GM12878 (cell line): Measurements from ENCODE around the gene GAP43. TPM values are rescaled to one million over a fixed set of nuclear protein-coding genes. Genes with fewer than 3 reads are reported as not detected.

Experiments
- ATAC-seq: fragments of 200-7000 bp; cut with Tn5 transposase; 3 replicates; pipeline ENCODE4 v1.9.1; 2020; ENCODE audit warnings: mild to moderate bottlenecking, moderate library complexity
- BruUV-seq: library from RNA; stranded (reverse); fragments of 400-500 nt; replicated peaks from 2 replicates; lab custom pipeline; 2021; lab: Mats Ljungman, UMichigan
- CTCF ChIA-PET: fragments of 300-600 bp; sonication (Branson Sonifier 250); formaldehyde crosslinking; extraction: SDS; loops from one replicate; lab custom pipeline; 2021; ENCODE audit warnings: inconsistent platforms; lab: Yijun Ruan, JAX
- POLR2A ChIA-PET: fragments of 350-600 bp; formaldehyde crosslinking; extraction: SDS; loops from one replicate; lab custom pipeline; 2021; ENCODE audit warnings: inconsistent platforms; lab: Charles Lee
- RAD21 ChIA-PET: fragments of 300-600 bp; sonication (Branson Sonifier 250); formaldehyde crosslinking; loops from one replicate; lab custom pipeline; 2023; ENCODE audit warnings: antibody characterized with exemption; ENCODE audit not compliant: unreplicated experiment; lab: Charles Lee
- SMC1A ChIA-PET: fragments of 300-600 bp; sonication (Branson Sonifier 250); formaldehyde crosslinking; loops from one replicate; lab custom pipeline; 2023; ENCODE audit not compliant: unreplicated experiment, uncharacterized antibody; lab: Charles Lee
- DNase-seq: peaks from one replicate; pipeline ENCODE4 v3.0.0-alpha.2; 2011; ENCODE audit warnings: low read depth, low spot score
- FAIRE-seq: peaks from 3 replicates; lab custom pipeline; 2011; peaks lifted over from hg19 to GRCh38; lab: Jason Lieb, UNC
- H2AFZ ChIP-seq: 2 replicates; pipeline ENCODE4 v1.6.0; 2011; ENCODE audit warnings: low read depth, low read length, control low read depth; ENCODE audit not compliant: control insufficient read depth
- H3K27ac ChIP-seq: 2 replicates; pipeline ENCODE4 v1.5.1; 2011; ENCODE audit warnings: control low read depth; ENCODE audit not compliant: control insufficient read depth, insufficient read depth
- H3K27me3 ChIP-seq, 2 experiments: replicated peaks in 1 of 2; 2 replicates each; pipeline versions ENCODE4 v1.6.0 to v1.6.1; 2011; ENCODE audit warnings: low read length in 1 of 2; ENCODE audit not compliant: control insufficient read depth in 2 of 2, insufficient read depth in 2 of 2
- H3K36me3 ChIP-seq, 2 experiments: 2 replicates each; pipeline ENCODE4 v1.5.1; 2011; ENCODE audit warnings: low read length in 1 of 2; ENCODE audit not compliant: control insufficient read depth in 2 of 2, insufficient read depth in 2 of 2
- H3K4me1 ChIP-seq: 2 replicates; pipeline ENCODE4 v1.6.1; 2011; ENCODE audit warnings: mild to moderate bottlenecking, low read length, moderate library complexity, mixed read lengths; ENCODE audit not compliant: control insufficient read depth, insufficient read depth
- H3K4me2 ChIP-seq: 2 replicates; pipeline ENCODE4 v1.6.0; 2011; ENCODE audit warnings: control low read depth; ENCODE audit not compliant: control insufficient read depth, insufficient read depth
- H3K4me3 ChIP-seq: fragments of 200-600 bp; sonication (generic); 2 replicates; pipeline ENCODE4 v1.5.1; 2016
- H3K79me2 ChIP-seq: 2 replicates; pipeline ENCODE4 v1.6.0; 2011; ENCODE audit warnings: low read length; ENCODE audit not compliant: control insufficient read depth, insufficient read depth
- H3K9ac ChIP-seq: 2 replicates; pipeline ENCODE4 v1.8.0; 2011; ENCODE audit warnings: low read length, control low read depth, mixed read lengths; ENCODE audit not compliant: control insufficient read depth, insufficient read depth
- H3K9me3 ChIP-seq: replicated peaks from 3 replicates; pipeline ENCODE4 v1.5.1; 2011; ENCODE audit warnings: mild to moderate bottlenecking, low read length; ENCODE audit not compliant: control insufficient read depth, insufficient read depth
- H4K20me1 ChIP-seq: 2 replicates; pipeline ENCODE4 v1.6.0; 2011; ENCODE audit not compliant: control insufficient read depth, insufficient read depth
- ATF2 ChIP-seq: IDR thresholded peaks from 2 replicates; pipeline ENCODE4 v1.6.1; 2012; ENCODE audit warnings: low read length, inconsistent platforms
- ZBTB40 ChIP-seq: fragments of 450-650 bp; IDR thresholded peaks from 2 replicates; pipeline ENCODE4 v1.6.1; 2016; ENCODE audit warnings: mild to moderate bottlenecking, moderate library complexity, borderline replicate concordance
- WGBS: methylation state at CpG from one replicate; pipeline ENCODE4 v1.1.6; 2016; ENCODE audit warnings: low lambda C conversion rate; ENCODE audit not compliant: insufficient replicate concordance, insufficient coverage; ENCODE audit errors: missing lambda C conversion rate; 5-methylcytosine and 5-hydroxymethylcytosine counted together
- in situ Hi-C: fragments of 300-500 bp; cut with MboI; formaldehyde crosslinking; loops from 9 replicates; pipeline ENCODE4 v1.14.3; 2018; ENCODE audit warnings: mixed read lengths
- intact Hi-C: fragments of 100-400 bp; cut with micrococcal nuclease; formaldehyde crosslinking; loops from one replicate; pipeline ENCODE4 v1.14.2; 2022; ENCODE audit not compliant: unreplicated experiment
- polyA plus RNA-seq, 11 experiments: library from polyadenylated mRNA; depleted of rRNA in 4 of 11; unstranded in 6 of 11; stranded (reverse) in 5 of 11; fragments of >200 nt; fragmentation: Nextera tagmentation in 4 of 11; fragmentation: Illumina TruSeq in 1 of 11; extraction: Ambion mirVana in 4 of 11; extraction: Trizol in 1 of 11; gene quantifications; 1 replicate in 1 of 11; 2 replicates in 10 of 11; pipeline versions ENCODE4 v1.2.1 to v1.2.3, GENCODE V29; 2011 to 2016; ENCODE audit warnings: inconsistent platforms in 2 of 11, missing spikeins in 2 of 11, low read depth in 1 of 11
- total RNA-seq, 4 experiments: library from RNA; depleted of rRNA in 3 of 4; stranded (reverse); fragments of >200 nt in 3 of 4; fragmentation: Illumina TruSeq in 1 of 4; extraction: Trizol in 1 of 4; gene quantifications; 2 replicates each; pipeline versions ENCODE4 v1.2.1 to v1.2.3, GENCODE V29; 2013 to 2021

Gene GAP43
- total and polyA plus RNA-seq, 10 of the 15 experiments (the other 5 are each of a cell fraction or from before 2014, with no cell fraction given) = 0.06 to 0.16 TPM; not detected in 8

GRCh38 chr3:115666081-115666480, 42.8 kb downstream of the GAP43 start:
- TF ChIP-seq ZBTB40 (no peak), ATF2 (no peak)
- TF ChIP-seq, all 136 proteins: peak for 0
- POLR2A ChIA-PET = no interaction called here

More at GRCh38 chr3:115666081-115666480, 42.8 kb downstream of the GAP43 start:
- RAD21 ChIA-PET = no interaction called here
- BruUV-seq = no TSS peak
- H3K9ac ChIP-seq = no peak overlapping the region
- ATAC-seq (no peak), FAIRE-seq (no peak), DNase-seq (no peak)
- H3K4me2 ChIP-seq = no peak overlapping the region
- no peak overlapping the region for H3K27ac ChIP-seq
- H3K27me3 ChIP-seq = peaks cover 0 to 2% of the 10 kb centered on the region in 2 experiments; a peak in 2 of 4 replicates
- in situ Hi-C loops (no loop called here), intact Hi-C loops (no loop called here)
- CTCF ChIA-PET = no interaction called here
- no peak overlapping the region for H3K4me3 ChIP-seq
- SMC1A ChIA-PET = no interaction called here
- H4K20me1 ChIP-seq = no peaks in the 10 kb centered on the region
- H3K79me2 ChIP-seq = no peaks in the 10 kb centered on the region
- H3K9me3 ChIP-seq = no peaks in the 10 kb centered on the region
- no peaks in the 10 kb centered on the region for H3K36me3 ChIP-seq
- no peak overlapping the region for H2AFZ ChIP-seq
- no peaks in the 10 kb centered on the region for H3K4me1 ChIP-seq
- WGBS = 44% methylated on average over 2 of the region's 2 CpGs
